ENCODE results near the gene LCLAT1. TPM values are rescaled to one million over a fixed set of nuclear protein-coding genes. Genes with fewer than 3 reads are reported as not detected.

The LCLAT1 gene
- total RNA-seq, 2 donors from 2014 or later: 18.8 to 28.2 TPM

DNA sequence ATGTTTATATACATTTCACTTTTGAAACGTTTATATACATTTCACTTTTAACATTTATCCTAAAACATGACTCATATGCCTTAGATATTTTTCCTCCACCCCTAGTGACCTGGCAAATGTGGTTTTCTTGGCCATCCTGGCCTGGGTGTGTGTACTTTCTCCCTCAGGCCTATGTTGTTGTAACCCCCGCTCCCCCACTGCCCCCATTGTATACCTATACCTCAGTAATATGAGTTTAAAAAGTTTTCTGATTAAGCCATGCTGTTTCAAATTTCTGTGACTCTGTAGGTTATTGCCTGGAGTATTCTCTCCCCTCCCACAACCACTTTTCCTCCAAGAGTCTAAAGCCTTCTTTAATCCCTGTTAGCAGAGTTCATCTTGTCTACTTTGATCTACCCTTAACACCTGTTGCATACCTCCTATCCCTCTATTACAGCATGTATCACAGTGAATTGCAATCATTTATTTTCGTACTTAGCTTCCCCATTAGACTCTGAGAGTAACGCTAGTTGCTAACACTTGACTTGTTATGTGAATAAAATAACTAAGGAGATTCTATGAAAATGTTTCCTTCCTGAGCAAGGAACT lies 67.9 kb downstream of the LCLAT1 start:
- intact Hi-C loops (cut with DNase I): no loop called here
- H3K27ac ChIP-seq: no peak overlapping the region

DNA sequence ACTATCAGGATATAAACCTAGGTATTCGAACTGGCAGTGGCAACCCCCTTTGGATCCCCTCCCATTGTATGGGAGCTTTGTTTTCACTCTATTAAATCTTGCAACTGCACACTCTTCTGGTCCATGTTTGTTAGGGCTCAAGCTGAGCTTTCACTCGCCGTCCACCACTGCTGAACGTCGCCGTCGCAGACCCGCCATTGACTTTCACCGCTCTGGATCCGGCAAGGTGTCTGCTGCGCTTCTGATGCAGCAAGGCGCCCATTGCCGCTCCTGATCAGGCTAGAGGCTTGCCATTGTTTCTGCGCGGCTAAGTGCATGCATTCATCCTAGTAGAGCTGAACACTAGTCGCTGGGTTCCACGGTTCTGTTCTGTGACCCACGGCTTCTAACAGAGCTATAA lies 69.1 kb downstream of the LCLAT1 start:
- TF ChIP-seq POLR2A (IDR thresholded peaks at IDR 0.05) (no peak), CTCF (IDR thresholded peaks at IDR 0.05) (no peak), POLR2AphosphoS5 (IDR thresholded peaks at IDR 0.05) (no peak)
- H3K36me3 ChIP-seq: no peaks in the 10 kb centered on the region
- no peak overlapping the region for H3K27ac ChIP-seq
- no peak overlapping the region for H3K4me3 ChIP-seq
- no peaks in the 10 kb centered on the region for H3K9me3 ChIP-seq
- no peak for DNase-seq (ENCODE audit: low spot score)
- WGBS: 87% methylated on average over 18 of the region's 18 CpGs
- intact Hi-C loops (cut with DNase I): no loop called here
- peaks cover 5% of the 10 kb centered on the region for H3K4me1 ChIP-seq (replicated peaks)
- no peaks in the 10 kb centered on the region for H3K27me3 ChIP-seq (replicated peaks; ENCODE audit: insufficient read depth)

More for the DNA sequence above, 67.9 kb downstream of the LCLAT1 start:
- no peak for TF ChIP-seq POLR2A (IDR thresholded peaks at IDR 0.05)
- no peak for TF ChIP-seq CTCF (IDR thresholded peaks at IDR 0.05)
- Histone ChIP-seq H3K36me3 (no peaks in the 10 kb centered on the region), H3K9me3 (no peaks in the 10 kb centered on the region), H3K27me3 (replicated peaks; ENCODE audit: insufficient read depth) (no peaks in the 10 kb centered on the region), H3K4me1 (replicated peaks) (peaks cover 6% of the 10 kb centered on the region), H3K4me3 (no peak overlapping the region)
- WGBS: 69% methylated on average over 4 of the region's 4 CpGs
- DNase-seq (ENCODE audit: low spot score): no peak

DNA sequence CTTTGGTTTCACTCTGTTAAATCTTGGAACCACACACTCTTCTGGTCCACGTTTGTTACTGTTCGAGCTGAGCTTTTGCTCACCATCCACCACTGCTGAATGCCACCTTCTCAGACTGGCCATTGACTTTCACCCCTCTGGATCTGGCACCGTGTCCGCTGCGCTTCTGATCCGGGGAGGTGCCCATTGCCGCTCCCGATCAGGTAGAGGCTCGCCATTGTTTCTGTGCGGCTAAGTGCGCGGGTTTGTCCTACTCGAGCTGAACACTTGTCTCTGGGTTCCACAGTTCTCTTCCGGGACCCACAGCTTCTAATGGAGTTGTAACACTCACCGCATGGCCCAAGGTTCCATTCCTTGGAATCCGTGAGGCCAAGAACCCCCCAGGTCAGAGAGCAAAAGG lies 72.8 kb downstream of the LCLAT1 start:
- intact Hi-C loops (cut with DNase I): no loop called here
- 98% methylated on average over 16 of the region's 16 CpGs for WGBS

GRCh38 chr2:30522421-30522820 lies 75.4 kb downstream of the LCLAT1 start:
- H3K27me3 ChIP-seq (replicated peaks; ENCODE audit: insufficient read depth): no peaks in the 10 kb centered on the region
- DNase-seq (ENCODE audit: low spot score): no peak
- H3K4me1 ChIP-seq (replicated peaks): no peaks in the 10 kb centered on the region
- no peak overlapping the region for H3K27ac ChIP-seq
- H3K36me3 ChIP-seq: no peaks in the 10 kb centered on the region
- H3K4me3 ChIP-seq: no peak overlapping the region
- WGBS: 92% methylated on average over 2 of the region's 2 CpGs
- intact Hi-C loops (cut with DNase I): no loop called here
- TF ChIP-seq CTCF (IDR thresholded peaks at IDR 0.05) (no peak), POLR2A (IDR thresholded peaks at IDR 0.05) (no peak), POLR2AphosphoS5 (IDR thresholded peaks at IDR 0.05) (no peak)
- H3K9me3 ChIP-seq: no peaks in the 10 kb centered on the region

More for the DNA sequence above, 72.8 kb downstream of the LCLAT1 start:
- Histone ChIP-seq H3K4me3 (no peak overlapping the region), H3K27me3 (replicated peaks; ENCODE audit: insufficient read depth) (no peaks in the 10 kb centered on the region), H3K27ac (no peak overlapping the region), H3K9me3 (no peaks in the 10 kb centered on the region), H3K4me1 (replicated peaks) (no peaks in the 10 kb centered on the region), H3K36me3 (no peaks in the 10 kb centered on the region)
- no peak for DNase-seq (ENCODE audit: low spot score)
- TF ChIP-seq POLR2AphosphoS5 (IDR thresholded peaks at IDR 0.05) (no peak), POLR2A (IDR thresholded peaks at IDR 0.05) (no peak), CTCF (IDR thresholded peaks at IDR 0.05) (no peak)

DNA sequence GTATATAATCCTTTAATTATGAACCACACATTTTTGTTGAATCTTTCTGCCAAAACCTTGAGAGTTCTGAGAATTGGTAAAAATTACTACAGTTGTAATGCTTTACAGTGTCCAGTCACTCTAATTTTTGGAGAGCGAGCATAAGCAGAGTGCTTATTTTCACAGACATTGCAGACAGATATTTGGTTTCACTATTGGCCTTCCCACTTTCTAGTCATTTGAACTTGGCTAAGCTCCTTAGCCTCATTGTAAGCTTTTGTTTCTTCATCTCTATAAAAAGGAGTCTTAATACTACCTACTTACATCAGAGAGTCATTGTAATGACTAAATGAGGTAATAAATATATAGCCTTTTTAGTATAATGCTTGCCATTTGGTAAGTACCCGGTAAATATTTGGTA lies 80.4 kb downstream of the LCLAT1 start:
- H3K4me3 ChIP-seq: no peak overlapping the region
- H3K9me3 ChIP-seq: no peaks in the 10 kb centered on the region
- no peak overlapping the region for H3K27ac ChIP-seq
- intact Hi-C loops (cut with DNase I): no loop called here
- no peaks in the 10 kb centered on the region for H3K36me3 ChIP-seq
- H3K27me3 ChIP-seq (replicated peaks; ENCODE audit: insufficient read depth): no peaks in the 10 kb centered on the region
- no peak for DNase-seq (ENCODE audit: low spot score)
- 89% methylated on average over 2 of the region's 2 CpGs for WGBS
- no peaks in the 10 kb centered on the region for H3K4me1 ChIP-seq (replicated peaks)
- TF ChIP-seq POLR2A (IDR thresholded peaks at IDR 0.05): no peak

Data from prostate gland (tissue), 2 donors.